Stimulated activated CD4-positive, alpha-beta T cell treated with anti-CD3 and anti-CD28 coated beads, Interleukin-1b, Interleukin-23, amount 100 ng/mL, for 1 hour (primary cell): ENCODE measurements around the gene UBTFL1.
"Not testable (repeated sequence)": the region's sequence is repeated elsewhere in the genome, so short reads cannot be mapped to it uniquely, and the experiment has no call there.

ENCODE experiments used
- DNase-seq, 2 donors: peaks; one replicate each; pipeline ENCODE4 v3.0.0-alpha.2; 2020; ENCODE audit warnings: low read depth in 2 of 2

UBTFL1 gene

GRCh38 chr11:90085650-90086049 is at the start of gene UBTFL1:
Gene UBTFL1, plus strand, starts transcription at chr11:90085950. Its CDS starts 0 bp downstream, at chr11:90085950.
- DNase-seq: not testable (repeated sequence)

GRCh38 chr11:90051591-90052209 is 34.0 kb upstream of the UBTFL1 start:
- DNase-seq: not testable (repeated sequence)

- not testable (repeated sequence) for DNase-seq
Observed at GRCh38 chr11:90052311-90052710, 33.4 kb upstream of the UBTFL1 start.

GRCh38 chr11:90053545-90053944 is 32.2 kb upstream of the UBTFL1 start:
- not testable (repeated sequence) for DNase-seq

- DNase-seq: not testable (repeated sequence)
Observed at GRCh38 chr11:90088731-90089130, 3.0 kb downstream of the UBTFL1 start.

- not testable (repeated sequence) for DNase-seq
Observed at GRCh38 chr11:90095230-90095924, 9.6 kb downstream of the UBTFL1 start.

GRCh38 chr11:90098261-90098660 is 12.5 kb downstream of the UBTFL1 start:
- DNase-seq: not testable (repeated sequence)

GRCh38 chr11:90100431-90100830 is 14.7 kb downstream of the UBTFL1 start:
- no peak for DNase-seq

GRCh38 chr11:90113541-90113940 is 27.8 kb downstream of the UBTFL1 start:
- DNase-seq: no peak

- DNase-seq: no peak
Observed at GRCh38 chr11:90120191-90120590, 34.4 kb downstream of the UBTFL1 start.

- DNase-seq: no peak
Observed at GRCh38 chr11:90124371-90124770, 38.6 kb downstream of the UBTFL1 start.

- DNase-seq: no peak
Observed at GRCh38 chr11:90124946-90125345, 39.2 kb downstream of the UBTFL1 start.

GRCh38 chr11:90133560-90134477 is 48.1 kb downstream of the UBTFL1 start:
- DNase-seq: no peak

GRCh38 chr11:90134478-90135003 is 48.8 kb downstream of the UBTFL1 start, which contains the start of gene NAALAD2:
Gene NAALAD2, plus strand, starts transcription at chr11:90134663. Its CDS starts 96 bp downstream, at chr11:90134759.
- no peak for DNase-seq

GRCh38 chr11:90135016-90135415 is 49.3 kb downstream of the UBTFL1 start:
- DNase-seq: no peak
